GM19240 (cell line): ENCODE measurements around the gene ZBTB11.
"Not testable (repeated sequence)": the region's sequence is repeated elsewhere in the genome, so short reads cannot be mapped to it uniquely, and the experiment has no call there.

Source experiments
- DNase-seq: peaks from one replicate; pipeline ENCODE4 v3.0.0; 2011; ENCODE audit warnings: low spot score; ENCODE audit not compliant: insufficient read length

The ZBTB11 gene

GRCh38 chr3:101643861-101644613 is 32.9 kb downstream of the ZBTB11 start:
- no peak for DNase-seq

- no peak for DNase-seq
Observed at GRCh38 chr3:101643009-101643844, 33.7 kb downstream of the ZBTB11 start.

- no peak for DNase-seq
Observed at GRCh38 chr3:101642441-101642840, 34.5 kb downstream of the ZBTB11 start.

- DNase-seq: not testable (repeated sequence)
Observed at GRCh38 chr3:101641397-101642115, 35.4 kb downstream of the ZBTB11 start.

- no peak for DNase-seq
Observed at GRCh38 chr3:101640256-101640655, 36.7 kb downstream of the ZBTB11 start.

- DNase-seq: no peak
Observed at GRCh38 chr3:101639280-101639963, 37.5 kb downstream of the ZBTB11 start.

- no peak for DNase-seq
Observed at GRCh38 chr3:101638261-101638745, 38.6 kb downstream of the ZBTB11 start.

- no peak for DNase-seq
Observed at GRCh38 chr3:101637451-101637850, 39.5 kb downstream of the ZBTB11 start.

GRCh38 chr3:101635954-101636798 is 40.8 kb downstream of the ZBTB11 start:
- DNase-seq: peak; percentile 45

GRCh38 chr3:101635345-101635744 is 41.6 kb downstream of the ZBTB11 start:
- no peak for DNase-seq

GRCh38 chr3:101634591-101635196 is 42.2 kb downstream of the ZBTB11 start:
- no peak for DNase-seq

GRCh38 chr3:101633186-101633585 is 43.7 kb downstream of the ZBTB11 start:
- DNase-seq: no peak

GRCh38 chr3:101632586-101632985 is 44.3 kb downstream of the ZBTB11 start:
- DNase-seq: no peak

- not testable (repeated sequence) for DNase-seq
Observed at GRCh38 chr3:101631959-101632358, 45.0 kb downstream of the ZBTB11 start.

GRCh38 chr3:101631098-101631796 is 45.7 kb downstream of the ZBTB11 start:
- no peak for DNase-seq

- no peak for DNase-seq
Observed at GRCh38 chr3:101629219-101629618, 47.7 kb downstream of the ZBTB11 start.

GRCh38 chr3:101625879-101626278 is 51.1 kb downstream of the ZBTB11 start:
- DNase-seq: no peak

- no peak for DNase-seq
Observed at GRCh38 chr3:101624857-101625256, 52.1 kb downstream of the ZBTB11 start.

- no peak for DNase-seq
Observed at GRCh38 chr3:101623656-101624055, 53.3 kb downstream of the ZBTB11 start.
